Kidney epithelial cell (primary cell): ENCODE measurements around the gene LAMP1. TPM values are rescaled to one million over a fixed set of nuclear protein-coding genes. Genes with fewer than 3 reads are reported as not detected.

Source experiments
- DNase-seq: peaks from one replicate; pipeline ENCODE4 v3.0.0-alpha.2; 2010; ENCODE audit warnings: low read depth
- H3K27me3 ChIP-seq: 2 replicates; pipeline ENCODE4 v1.6.0; 2011; ENCODE audit warnings: low read length; ENCODE audit not compliant: control insufficient read depth, insufficient read depth
- H3K36me3 ChIP-seq: 2 replicates; pipeline ENCODE4 v1.5.1; 2011; ENCODE audit warnings: low read length; ENCODE audit not compliant: control insufficient read depth, insufficient read depth
- H3K4me3 ChIP-seq: 2 replicates; pipeline ENCODE4 v1.5.1; 2011; ENCODE audit warnings: low read depth, mild to moderate bottlenecking, control low read depth, low read length
- total RNA-seq: library from RNA; depleted of rRNA; stranded (reverse); fragments of >200 nt; gene quantifications from 2 replicates; pipeline ENCODE4 v1.2.3, GENCODE V29; 2015
- TF ChIP-seq, protein P1 (sequence below): IDR thresholded peaks from 2 replicates; pipeline ENCODE4 v1.5.1; 2011; ENCODE audit warnings: mild to moderate bottlenecking, moderate library complexity, low read length, control low read depth, inconsistent platforms; ENCODE audit not compliant: insufficient read depth, poor library complexity, severe bottlenecking

The LAMP1 gene
- total RNA-seq, 1 donor from 2014 or later: 273 TPM

DNA sequence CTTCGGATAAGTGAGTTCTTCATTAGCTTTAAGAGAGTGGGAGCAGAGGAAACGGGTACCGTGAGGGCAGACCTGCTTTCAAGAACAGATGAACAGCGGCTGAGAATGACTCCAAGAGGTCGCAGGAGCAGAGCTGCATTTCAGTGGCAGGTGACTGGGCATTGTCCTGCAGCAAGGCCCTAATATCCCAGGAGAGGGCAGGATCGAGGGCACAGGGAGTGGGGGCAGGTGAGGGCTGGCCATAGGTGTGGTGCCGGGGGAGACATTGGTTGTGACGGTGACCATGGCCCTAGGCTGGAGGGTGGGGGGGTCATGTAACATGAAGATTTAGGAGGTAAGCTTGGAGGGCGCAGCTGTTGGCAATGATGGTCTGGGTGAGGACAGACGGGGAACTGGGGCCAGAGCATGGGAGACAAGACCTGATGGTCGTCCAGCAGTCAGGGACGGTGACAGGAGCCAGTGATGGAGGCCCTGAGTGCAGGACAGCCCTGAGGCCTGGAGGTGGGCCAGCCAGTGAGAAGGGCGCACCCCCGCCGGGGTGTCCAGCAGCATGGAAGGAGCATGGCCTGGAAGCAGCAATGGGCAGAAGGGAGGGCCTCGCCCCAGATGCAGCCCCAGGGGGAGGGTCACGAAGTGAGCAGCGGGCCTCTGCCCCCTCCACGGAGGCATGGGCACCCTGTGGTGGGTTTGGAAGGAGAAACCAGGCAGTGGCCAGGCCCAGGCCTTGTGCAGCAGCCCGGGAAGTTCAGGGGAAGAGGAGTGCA lies 29.2 kb upstream of the LAMP1 start:
- H3K36me3 ChIP-seq: peaks cover 1% of the 10 kb centered on the region

DNA sequence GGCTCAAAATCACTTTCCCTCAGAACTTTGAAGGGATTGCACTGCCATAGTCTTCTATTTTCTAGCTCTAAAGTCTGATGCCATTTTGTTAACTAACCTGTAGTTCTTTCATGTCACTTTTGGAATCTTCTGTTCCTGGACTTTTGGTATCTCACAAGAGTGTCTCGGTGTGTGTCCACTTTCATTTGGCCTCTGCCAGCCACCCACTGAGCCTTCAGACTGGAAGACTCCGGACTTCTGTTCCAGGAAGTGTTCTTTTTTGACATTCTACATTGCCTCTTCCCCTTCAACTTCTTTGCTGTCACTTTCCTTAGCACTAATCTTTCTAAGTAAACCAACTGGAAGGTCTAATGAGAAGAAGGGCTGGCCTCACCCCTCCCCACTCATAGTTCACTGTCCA lies 25.0 kb upstream of the LAMP1 start:
- TF ChIP-seq, protein P1, sequence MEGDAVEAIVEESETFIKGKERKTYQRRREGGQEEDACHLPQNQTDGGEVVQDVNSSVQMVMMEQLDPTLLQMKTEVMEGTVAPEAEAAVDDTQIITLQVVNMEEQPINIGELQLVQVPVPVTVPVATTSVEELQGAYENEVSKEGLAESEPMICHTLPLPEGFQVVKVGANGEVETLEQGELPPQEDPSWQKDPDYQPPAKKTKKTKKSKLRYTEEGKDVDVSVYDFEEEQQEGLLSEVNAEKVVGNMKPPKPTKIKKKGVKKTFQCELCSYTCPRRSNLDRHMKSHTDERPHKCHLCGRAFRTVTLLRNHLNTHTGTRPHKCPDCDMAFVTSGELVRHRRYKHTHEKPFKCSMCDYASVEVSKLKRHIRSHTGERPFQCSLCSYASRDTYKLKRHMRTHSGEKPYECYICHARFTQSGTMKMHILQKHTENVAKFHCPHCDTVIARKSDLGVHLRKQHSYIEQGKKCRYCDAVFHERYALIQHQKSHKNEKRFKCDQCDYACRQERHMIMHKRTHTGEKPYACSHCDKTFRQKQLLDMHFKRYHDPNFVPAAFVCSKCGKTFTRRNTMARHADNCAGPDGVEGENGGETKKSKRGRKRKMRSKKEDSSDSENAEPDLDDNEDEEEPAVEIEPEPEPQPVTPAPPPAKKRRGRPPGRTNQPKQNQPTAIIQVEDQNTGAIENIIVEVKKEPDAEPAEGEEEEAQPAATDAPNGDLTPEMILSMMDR: no peak
- H3K36me3 ChIP-seq: peaks cover 1% of the 10 kb centered on the region
- H3K27me3 ChIP-seq: no peaks in the 10 kb centered on the region
- H3K4me3 ChIP-seq: no peak overlapping the region
- DNase-seq: no peak

More for the DNA sequence above, 29.2 kb upstream of the LAMP1 start:
- no peak for DNase-seq
- Histone ChIP-seq H3K4me3 (no peak overlapping the region), H3K27me3 (no peaks in the 10 kb centered on the region)
- TF ChIP-seq, protein P1: no peak

DNA sequence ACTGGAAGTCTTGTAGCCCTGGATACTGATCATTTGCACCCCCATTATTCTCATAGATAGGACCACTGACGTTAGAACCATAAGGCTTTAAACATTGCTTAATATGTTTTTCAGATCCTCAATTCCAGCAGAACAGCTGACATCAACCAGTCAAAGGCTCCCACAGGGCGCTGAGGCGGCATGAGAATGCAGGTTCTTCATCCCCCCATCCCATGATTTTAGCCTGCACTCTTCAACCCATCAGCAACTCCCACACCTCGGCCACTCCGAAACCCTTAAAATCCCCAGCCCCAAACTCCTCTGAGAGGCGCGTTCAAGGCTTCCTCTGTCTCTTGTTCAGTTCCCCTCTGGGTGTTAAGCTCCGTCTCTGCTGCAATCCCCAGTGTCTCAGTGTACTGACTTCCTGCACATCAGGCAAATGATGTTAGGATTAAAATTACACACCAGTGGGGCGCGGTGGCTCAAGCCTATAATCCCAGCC lies 24.3 kb upstream of the LAMP1 start:
- no peak for DNase-seq
- TF ChIP-seq, protein P1: no peak
- Histone ChIP-seq H3K4me3 (no peak overlapping the region), H3K27me3 (no peaks in the 10 kb centered on the region), H3K36me3 (no peaks in the 10 kb centered on the region)

DNA sequence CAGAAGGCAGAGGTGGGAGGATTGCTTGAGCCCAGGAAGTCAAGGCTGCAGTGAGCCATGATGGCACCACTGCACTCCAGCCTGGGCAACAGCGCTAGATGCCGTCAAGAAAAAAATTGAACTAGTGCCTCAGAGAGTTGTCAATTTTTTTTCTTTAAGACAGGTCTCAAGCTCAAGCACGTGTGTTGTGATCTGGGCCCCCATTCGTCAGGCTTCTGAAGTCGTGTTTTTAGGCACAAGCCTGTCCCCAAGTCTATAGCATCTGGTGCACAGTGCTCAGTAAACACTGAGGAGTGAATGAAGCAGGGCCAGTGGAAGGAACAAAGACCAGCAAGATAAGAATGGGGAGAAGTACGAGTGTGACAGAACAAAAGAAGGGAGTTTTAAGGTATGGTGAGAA lies 23.7 kb upstream of the LAMP1 start:
- Histone ChIP-seq H3K27me3 (no peaks in the 10 kb centered on the region), H3K4me3 (no peak overlapping the region), H3K36me3 (no peaks in the 10 kb centered on the region)
- DNase-seq: no peak
- TF ChIP-seq, protein P1: no peak

DNA sequence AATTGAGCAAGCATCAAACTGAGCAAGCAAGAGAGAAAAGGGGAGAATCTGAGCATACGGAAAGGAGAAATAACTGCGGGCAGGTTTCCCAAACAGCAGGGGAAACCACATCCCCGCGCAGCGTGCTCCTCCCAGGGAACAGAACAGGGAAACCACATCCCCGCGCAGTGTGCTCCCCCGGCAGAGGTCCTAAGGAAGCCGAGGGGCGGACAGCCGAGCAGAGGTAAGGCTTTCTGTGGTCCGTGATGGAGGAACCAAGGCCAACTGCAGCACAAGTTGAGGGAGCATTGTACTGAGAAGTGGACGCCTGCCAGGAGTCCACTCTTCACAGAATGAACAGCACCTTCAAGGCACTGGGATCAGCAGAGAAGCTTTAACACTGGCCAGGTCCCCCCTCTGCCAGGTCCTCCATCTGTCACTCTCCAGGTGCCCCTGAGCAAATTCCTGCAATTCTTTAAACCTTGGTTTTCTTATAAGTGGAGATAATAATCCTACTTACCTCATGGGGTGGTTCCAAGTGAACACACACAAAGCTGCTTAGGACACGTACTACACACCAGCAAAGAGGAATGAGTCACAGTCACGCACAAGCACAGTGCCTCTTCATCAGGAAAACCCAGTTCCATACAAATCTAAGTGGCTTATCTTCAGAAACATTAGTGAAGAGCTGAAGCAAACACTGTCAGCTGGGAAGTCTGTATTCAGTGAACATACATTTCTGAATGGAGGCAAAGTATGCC lies 23.0 kb upstream of the LAMP1 start:
- Histone ChIP-seq H3K27me3 (no peaks in the 10 kb centered on the region), H3K4me3 (no peak overlapping the region), H3K36me3 (no peaks in the 10 kb centered on the region)
- TF ChIP-seq, protein P1: no peak
- DNase-seq: peak; percentile 91
